Panc1 (cell line): ENCODE results near the gene CTLA4. TPM values are rescaled to one million over a fixed set of nuclear protein-coding genes. Genes with fewer than 3 reads are reported as not detected.

Experiments
- ATAC-seq: fragments of 200-7000 bp; cut with Tn5 transposase; 2 replicates; pipeline ENCODE4 v1.9.1; 2020; ENCODE audit warnings: mild to moderate bottlenecking, moderate library complexity
- BruUV-seq: library from RNA; stranded (reverse); fragments of 400-500 nt; replicated peaks from 2 replicates; lab custom pipeline; 2021; lab: Mats Ljungman, UMichigan
- CTCF ChIA-PET: fragments of 300-600 bp; sonication (Branson Sonifier 250); formaldehyde crosslinking; loops from one replicate; lab custom pipeline; 2022; ENCODE audit warnings: antibody characterized with exemption; lab: Charles Lee
- POLR2A ChIA-PET: fragments of 300-600 bp; sonication (Branson Sonifier 250); formaldehyde crosslinking; loops from one replicate; lab custom pipeline; 2022; ENCODE audit warnings: antibody characterized with exemption; lab: Charles Lee
- DNase-seq: peaks from one replicate; pipeline ENCODE4 v3.0.0-alpha.2; 2010; ENCODE audit warnings: low read depth, low spot score
- H3K27ac ChIP-seq: 2 replicates; pipeline ENCODE4 v1.5.1; 2011; ENCODE audit warnings: mild to moderate bottlenecking, low read length, inconsistent platforms
- H3K27me3 ChIP-seq: fragments of 200-500 bp; sonication (Bioruptor generic); 2 replicates; pipeline ENCODE4 v1.6.0; 2014; ENCODE audit warnings: low read length, inconsistent platforms; ENCODE audit not compliant: control insufficient read depth, insufficient read depth
- H3K36me3 ChIP-seq: fragments of 200-500 bp; sonication (Bioruptor generic); 2 replicates; pipeline ENCODE4 v1.5.1; 2014; ENCODE audit warnings: inconsistent platforms, mild to moderate bottlenecking, low read length, moderate library complexity; ENCODE audit not compliant: control insufficient read depth, insufficient read depth
- H3K4me1 ChIP-seq: 2 replicates; pipeline ENCODE4 v1.5.1; 2011; ENCODE audit warnings: inconsistent platforms, mild to moderate bottlenecking, low read length, moderate library complexity; ENCODE audit not compliant: control insufficient read depth, insufficient read depth
- H3K4me3 ChIP-seq, 2 experiments: 2 replicates each; pipeline ENCODE4 v1.5.1; 2011 to 2012; ENCODE audit warnings: low read depth in 2 of 2, low read length in 2 of 2, mild to moderate bottlenecking in 2 of 2, inconsistent platforms in 1 of 2, moderate library complexity in 1 of 2
- H3K9me3 ChIP-seq: fragments of 200-500 bp; sonication (Bioruptor generic); 2 replicates; pipeline ENCODE4 v1.5.1; 2014; ENCODE audit warnings: low read depth, mild to moderate bottlenecking, inconsistent platforms, low read length, moderate library complexity; ENCODE audit not compliant: control insufficient read depth, insufficient read depth
- POLR2AphosphoS5 ChIP-seq: IDR thresholded peaks from 2 replicates; pipeline ENCODE4 v1.6.1; 2012; ENCODE audit warnings: mild to moderate bottlenecking, low read depth, low read length, moderate library complexity
- REST ChIP-seq, 2 experiments: IDR thresholded peaks; 2 replicates each; pipeline ENCODE4 v1.6.1; 2011 to 2012; ENCODE audit warnings: low read depth in 2 of 2, control low read depth in 1 of 2, low read length in 1 of 2, mild to moderate bottlenecking in 1 of 2, moderate library complexity in 1 of 2; ENCODE audit not compliant: insufficient read depth in 1 of 2
- SIN3A ChIP-seq: IDR thresholded peaks from 2 replicates; pipeline ENCODE4 v1.6.1; 2012; ENCODE audit warnings: low read depth, mild to moderate bottlenecking, low read length, moderate library complexity, borderline replicate concordance; ENCODE audit not compliant: insufficient read depth
- TCF7L2 ChIP-seq: IDR thresholded peaks from 2 replicates; pipeline ENCODE4 v1.6.1; 2011; ENCODE audit warnings: mild to moderate bottlenecking, low read depth, low read length, inconsistent platforms
- in situ Hi-C: cut with HindIII; loops from 2 replicates; pipeline ENCODE4 v1.10.0; 2016; ENCODE audit warnings: low sequenced_read_pairs, low pct_unique_long_range_greater_than_20kb
- intact Hi-C: fragments of 100-400 bp; cut with micrococcal nuclease; formaldehyde crosslinking; loops from one replicate; pipeline ENCODE4 v1.10.0; 2022; ENCODE audit not compliant: unreplicated experiment
- total RNA-seq: library from RNA; stranded (reverse); gene quantifications from one replicate; pipeline ENCODE4 v1.2.1, GENCODE V29; 2021; ENCODE audit not compliant: unreplicated experiment
- TF ChIP-seq, protein P1 (sequence below): fragments of 450-650 bp; IDR thresholded peaks from 2 replicates; pipeline ENCODE4 v1.5.1; 2017; ENCODE audit warnings: mild to moderate bottlenecking

The CTLA4 gene
- total RNA-seq, 1 experiment from 2014 or later: 0.08 TPM

DNA sequence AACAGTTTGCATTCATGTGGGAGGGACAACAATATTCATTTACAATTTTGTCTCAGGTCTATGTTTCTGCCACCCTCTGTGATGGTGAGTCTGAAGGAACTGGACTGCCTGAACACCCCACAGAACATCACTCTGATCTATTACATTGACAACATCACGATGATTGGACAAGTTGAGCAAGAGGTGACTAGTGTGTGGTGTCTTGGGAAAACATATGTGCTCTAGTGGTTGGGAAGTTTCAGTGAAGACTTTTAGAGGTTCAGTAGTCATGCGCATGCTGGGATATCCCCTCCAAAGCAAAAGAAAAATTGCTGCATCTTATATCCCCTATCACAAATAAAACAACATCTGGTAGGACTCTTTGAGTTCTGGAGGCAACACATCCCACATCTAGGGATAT lies 18.6 kb upstream of the CTLA4 start:
- no peaks in the 10 kb centered on the region for H3K4me1 ChIP-seq
- H3K36me3 ChIP-seq: no peaks in the 10 kb centered on the region
- TF ChIP-seq POLR2AphosphoS5 (no peak), TCF7L2 (no peak), REST (IDR thresholded peaks at IDR 0.05; ENCODE audit: insufficient read depth in 1 of 2, low read depth in 2 of 2, low read length in 1 of 2) (no peak), SIN3A (no peak)
- TF ChIP-seq, protein P1, sequence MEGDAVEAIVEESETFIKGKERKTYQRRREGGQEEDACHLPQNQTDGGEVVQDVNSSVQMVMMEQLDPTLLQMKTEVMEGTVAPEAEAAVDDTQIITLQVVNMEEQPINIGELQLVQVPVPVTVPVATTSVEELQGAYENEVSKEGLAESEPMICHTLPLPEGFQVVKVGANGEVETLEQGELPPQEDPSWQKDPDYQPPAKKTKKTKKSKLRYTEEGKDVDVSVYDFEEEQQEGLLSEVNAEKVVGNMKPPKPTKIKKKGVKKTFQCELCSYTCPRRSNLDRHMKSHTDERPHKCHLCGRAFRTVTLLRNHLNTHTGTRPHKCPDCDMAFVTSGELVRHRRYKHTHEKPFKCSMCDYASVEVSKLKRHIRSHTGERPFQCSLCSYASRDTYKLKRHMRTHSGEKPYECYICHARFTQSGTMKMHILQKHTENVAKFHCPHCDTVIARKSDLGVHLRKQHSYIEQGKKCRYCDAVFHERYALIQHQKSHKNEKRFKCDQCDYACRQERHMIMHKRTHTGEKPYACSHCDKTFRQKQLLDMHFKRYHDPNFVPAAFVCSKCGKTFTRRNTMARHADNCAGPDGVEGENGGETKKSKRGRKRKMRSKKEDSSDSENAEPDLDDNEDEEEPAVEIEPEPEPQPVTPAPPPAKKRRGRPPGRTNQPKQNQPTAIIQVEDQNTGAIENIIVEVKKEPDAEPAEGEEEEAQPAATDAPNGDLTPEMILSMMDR: no peak
- no peak for DNase-seq
- no peak overlapping the region for H3K4me3 ChIP-seq
- intact Hi-C loops (no loop called here), in situ Hi-C loops (no loop called here)
- POLR2A ChIA-PET: no interaction called here
- no peaks in the 10 kb centered on the region for H3K9me3 ChIP-seq
- ATAC-seq: no peak
- H3K27me3 ChIP-seq: no peaks in the 10 kb centered on the region; the same call in none of the 2 replicates
- H3K27ac ChIP-seq: no peak overlapping the region
- CTCF ChIA-PET: no interaction called here
- BruUV-seq: no TSS peak

DNA sequence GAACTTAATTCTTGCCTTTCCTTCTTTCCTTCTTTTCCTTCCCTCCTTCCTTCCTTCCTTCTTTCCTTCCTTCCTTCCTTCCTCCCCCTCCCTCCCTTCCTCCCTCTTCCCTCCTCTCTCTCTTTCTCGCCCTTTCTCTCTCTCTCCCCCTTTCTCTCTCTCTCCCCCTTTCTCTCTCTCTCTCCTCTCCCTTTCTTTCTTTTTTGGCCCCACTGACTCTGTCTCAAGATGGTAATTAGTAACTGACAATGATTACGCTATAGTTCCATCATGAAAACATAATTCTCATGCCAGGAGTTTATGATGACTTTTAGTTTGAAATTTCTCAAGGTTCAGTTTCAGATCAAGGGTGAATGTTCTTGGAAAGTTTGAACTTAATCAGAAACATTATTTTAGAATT lies 14.8 kb upstream of the CTLA4 start:
- Histone ChIP-seq H3K4me1 (no peaks in the 10 kb centered on the region), H3K4me3 (no peak overlapping the region), H3K36me3 (no peaks in the 10 kb centered on the region), H3K9me3 (no peaks in the 10 kb centered on the region), H3K27me3 (peaks cover 16% of the 10 kb centered on the region), H3K27ac (no peak overlapping the region)
- BruUV-seq: no TSS peak
- TF ChIP-seq REST (IDR thresholded peaks at IDR 0.05; ENCODE audit: insufficient read depth in 1 of 2, low read depth in 2 of 2, low read length in 1 of 2): no peak
- no peak for TF ChIP-seq SIN3A
- TF ChIP-seq TCF7L2: no peak
- TF ChIP-seq, protein P1: no peak
- TF ChIP-seq POLR2AphosphoS5: no peak
- intact Hi-C loops: no loop called here
- DNase-seq (no peak), ATAC-seq (no peak)
- ChIA-PET CTCF (no interaction called here), POLR2A (no interaction called here)
- in situ Hi-C loops: no loop called here
